ENCODE results near the gene DDB1.

The DDB1 gene

GRCh38 chr11:61356706-61357105, 23.8 kb upstream of the DDB1 start:
- Histone ChIP-seq H3K4me3 (ENCODE audit: low read depth in 1 of 2, low read length in 2 of 2) (no peak overlapping the region), H3K27me3 (ENCODE audit: control insufficient read depth in 1 of 2, insufficient read depth in 2 of 2, low read length in 2 of 2) (no peaks in the 10 kb centered on the region), H3K9ac (ENCODE audit: low read depth in 1 of 2, low read length in 2 of 2) (no peak overlapping the region), H3K27ac (ENCODE audit: low read depth, low read length) (no peak overlapping the region), H3K36me3 (ENCODE audit: control insufficient read depth in 1 of 2, insufficient read depth in 2 of 2, low read length in 2 of 2) (peaks cover 11 to 18% of the 10 kb centered on the region in 2 donors), H3K9me3 (ENCODE audit: control insufficient read depth in 1 of 2, low read length in 2 of 2) (no peaks in the 10 kb centered on the region), H3K4me1 (ENCODE audit: control insufficient read depth in 1 of 2, insufficient read depth in 2 of 2, low read length in 2 of 2) (peaks cover 29 to 47% of the 10 kb centered on the region in 2 donors)

DNA sequence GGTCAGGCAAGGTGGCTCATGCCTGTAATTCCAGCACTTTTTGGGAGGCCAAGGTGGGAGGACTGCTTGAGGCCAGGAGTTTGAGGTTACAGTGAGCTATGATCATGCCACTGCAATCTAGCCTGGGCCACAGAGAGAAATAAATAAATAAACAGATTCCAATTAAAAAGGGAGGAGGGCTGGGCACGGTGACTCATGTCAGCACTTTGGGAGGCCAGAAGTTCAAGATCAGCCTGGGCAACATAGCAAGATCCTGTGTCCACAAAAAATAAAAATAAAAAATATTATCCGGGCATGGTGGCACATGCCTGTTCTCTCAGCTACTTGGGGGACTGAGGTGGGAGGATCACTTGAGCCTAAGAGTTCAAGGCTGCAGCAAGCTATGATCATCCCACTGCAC, 21.3 kb upstream of the DDB1 start:
- H3K27ac ChIP-seq (ENCODE audit: low read depth, low read length), result peak overlapping the region; percentile 22
- no peak overlapping the region for H3K4me3 ChIP-seq (ENCODE audit: low read depth in 1 of 2, low read length in 2 of 2)
- H3K9me3 ChIP-seq (ENCODE audit: control insufficient read depth in 1 of 2, low read length in 2 of 2), result no peaks in the 10 kb centered on the region
- no peak overlapping the region for H3K9ac ChIP-seq (ENCODE audit: low read depth in 1 of 2, low read length in 2 of 2)
- no peaks in the 10 kb centered on the region for H3K27me3 ChIP-seq (ENCODE audit: control insufficient read depth in 1 of 2, insufficient read depth in 2 of 2, low read length in 2 of 2)
- H3K36me3 ChIP-seq (ENCODE audit: control insufficient read depth in 1 of 2, insufficient read depth in 2 of 2, low read length in 2 of 2), result peaks cover 24 to 38% of the 10 kb centered on the region in 2 donors
- peaks cover 10 to 27% of the 10 kb centered on the region in 2 donors for H3K4me1 ChIP-seq (ENCODE audit: control insufficient read depth in 1 of 2, insufficient read depth in 2 of 2, low read length in 2 of 2)

DNA sequence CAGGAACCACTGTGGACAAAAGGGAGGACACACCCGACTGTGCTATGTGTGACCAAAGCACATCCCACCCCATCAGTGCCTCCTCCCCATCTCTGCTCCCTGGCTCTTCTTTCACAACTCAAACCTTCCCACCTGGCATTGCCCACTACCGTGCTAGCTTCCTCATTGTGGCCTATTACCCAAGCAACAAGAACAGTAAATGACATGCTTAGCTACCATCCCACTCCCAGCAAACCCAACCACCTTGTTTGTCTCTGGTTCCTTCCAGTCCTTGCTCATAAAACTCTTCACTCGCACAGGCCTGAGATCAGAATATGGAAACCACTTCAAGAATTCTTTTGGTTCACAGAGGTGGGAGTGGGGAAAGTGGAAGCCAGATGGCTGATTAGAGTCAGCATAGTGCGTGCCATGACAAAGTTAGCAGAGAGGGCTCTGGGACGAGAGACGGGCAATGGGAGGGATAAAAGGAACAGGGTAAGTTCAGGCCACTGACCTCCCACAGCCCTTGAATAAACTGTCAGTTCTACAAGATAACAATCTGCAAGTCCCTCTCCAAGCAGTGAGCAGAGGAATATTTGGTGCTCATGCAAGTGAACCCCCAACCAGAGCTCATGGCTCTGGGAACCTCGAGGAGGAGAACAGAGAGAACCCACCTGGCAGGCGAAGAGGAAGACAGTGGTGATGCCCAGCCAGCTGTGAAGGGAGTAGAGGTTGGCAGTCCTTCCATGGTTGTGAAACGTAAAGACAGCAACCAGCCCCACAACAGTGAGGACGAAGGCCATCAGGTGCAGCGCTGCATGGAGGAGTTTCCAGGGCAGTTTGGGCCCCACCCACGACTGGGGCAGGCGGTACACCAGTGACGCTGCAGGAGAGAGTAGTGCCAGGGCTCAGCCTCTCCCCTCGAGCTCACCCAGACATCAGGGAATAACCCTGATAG, 20.5 kb upstream of the DDB1 start:
- peaks cover 9 to 24% of the 10 kb centered on the region in 2 donors for H3K4me1 ChIP-seq (ENCODE audit: control insufficient read depth in 1 of 2, insufficient read depth in 2 of 2, low read length in 2 of 2)
- H3K4me3 ChIP-seq (ENCODE audit: low read depth in 1 of 2, low read length in 2 of 2), result no peak overlapping the region
- H3K36me3 ChIP-seq (ENCODE audit: control insufficient read depth in 1 of 2, insufficient read depth in 2 of 2, low read length in 2 of 2), result peaks cover 25 to 46% of the 10 kb centered on the region in 2 donors
- no peaks in the 10 kb centered on the region for H3K9me3 ChIP-seq (ENCODE audit: control insufficient read depth in 1 of 2, low read length in 2 of 2)
- no peak overlapping the region for H3K9ac ChIP-seq (ENCODE audit: low read depth in 1 of 2, low read length in 2 of 2)
- no peaks in the 10 kb centered on the region for H3K27me3 ChIP-seq (ENCODE audit: control insufficient read depth in 1 of 2, insufficient read depth in 2 of 2, low read length in 2 of 2)
- H3K27ac ChIP-seq (ENCODE audit: low read depth, low read length), result no peak overlapping the region

DNA sequence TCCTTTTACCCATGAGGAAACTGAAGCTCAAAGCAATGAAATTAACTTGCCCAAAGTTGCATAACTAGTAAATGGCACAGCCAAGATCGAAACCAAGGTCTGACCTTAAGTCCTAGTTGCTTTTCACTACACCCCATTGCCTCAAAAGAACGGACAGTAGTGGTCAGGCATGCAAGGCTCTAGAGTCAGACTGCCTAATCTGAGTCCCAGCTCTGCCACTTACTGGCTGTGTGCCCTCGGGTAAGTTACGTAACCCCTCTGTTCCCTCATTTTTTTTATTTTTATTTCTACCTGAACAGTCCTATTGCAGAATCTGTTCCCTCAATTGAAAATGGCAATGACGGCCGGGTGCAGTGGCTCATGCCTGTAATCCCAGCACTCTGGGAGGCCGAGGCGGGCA, 19.1 kb upstream of the DDB1 start:
- Histone ChIP-seq H3K27me3 (ENCODE audit: control insufficient read depth in 1 of 2, insufficient read depth in 2 of 2, low read length in 2 of 2) (no peaks in the 10 kb centered on the region), H3K36me3 (ENCODE audit: control insufficient read depth in 1 of 2, insufficient read depth in 2 of 2, low read length in 2 of 2) (peaks cover 27 to 59% of the 10 kb centered on the region in 2 donors), H3K4me3 (ENCODE audit: low read depth in 1 of 2, low read length in 2 of 2) (no peak overlapping the region), H3K9ac (ENCODE audit: low read depth in 1 of 2, low read length in 2 of 2) (no peak overlapping the region), H3K27ac (ENCODE audit: low read depth, low read length) (no peak overlapping the region), H3K4me1 (ENCODE audit: control insufficient read depth in 1 of 2, insufficient read depth in 2 of 2, low read length in 2 of 2) (peaks cover 9 to 15% of the 10 kb centered on the region in 2 donors), H3K9me3 (ENCODE audit: control insufficient read depth in 1 of 2, low read length in 2 of 2) (no peaks in the 10 kb centered on the region)

DNA sequence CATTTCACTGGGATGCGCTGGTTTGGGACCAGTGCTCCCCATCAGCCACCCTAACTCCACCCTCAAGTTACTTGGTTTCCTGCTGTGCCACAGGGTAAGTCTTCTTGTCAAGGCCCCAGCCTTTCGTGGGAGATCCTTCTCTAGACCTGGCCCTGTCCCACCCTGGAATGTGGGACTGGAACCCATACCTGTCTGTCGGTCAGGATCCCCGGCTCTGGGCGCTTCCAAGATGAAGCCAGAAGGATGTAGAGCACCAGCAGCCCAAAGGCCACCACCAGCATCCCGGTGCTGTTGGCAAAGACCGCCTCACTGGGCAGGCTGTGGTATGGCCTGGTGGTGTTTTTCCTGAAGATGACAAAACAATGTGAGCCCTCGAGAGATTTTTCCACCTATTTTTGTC, 17.9 kb upstream of the DDB1 start:
- peaks cover 21 to 25% of the 10 kb centered on the region in 2 donors for H3K4me1 ChIP-seq (ENCODE audit: control insufficient read depth in 1 of 2, insufficient read depth in 2 of 2, low read length in 2 of 2)
- H3K27me3 ChIP-seq (ENCODE audit: control insufficient read depth in 1 of 2, insufficient read depth in 2 of 2, low read length in 2 of 2), result no peaks in the 10 kb centered on the region
- H3K9ac ChIP-seq (ENCODE audit: low read depth in 1 of 2, low read length in 2 of 2), result no peak overlapping the region
- no peak overlapping the region for H3K4me3 ChIP-seq (ENCODE audit: low read depth in 1 of 2, low read length in 2 of 2)
- H3K9me3 ChIP-seq (ENCODE audit: control insufficient read depth in 1 of 2, low read length in 2 of 2), result no peaks in the 10 kb centered on the region
- H3K27ac ChIP-seq (ENCODE audit: low read depth, low read length), result no peak overlapping the region
- H3K36me3 ChIP-seq (ENCODE audit: control insufficient read depth in 1 of 2, insufficient read depth in 2 of 2, low read length in 2 of 2), result peaks cover 31 to 69% of the 10 kb centered on the region in 2 donors

DNA sequence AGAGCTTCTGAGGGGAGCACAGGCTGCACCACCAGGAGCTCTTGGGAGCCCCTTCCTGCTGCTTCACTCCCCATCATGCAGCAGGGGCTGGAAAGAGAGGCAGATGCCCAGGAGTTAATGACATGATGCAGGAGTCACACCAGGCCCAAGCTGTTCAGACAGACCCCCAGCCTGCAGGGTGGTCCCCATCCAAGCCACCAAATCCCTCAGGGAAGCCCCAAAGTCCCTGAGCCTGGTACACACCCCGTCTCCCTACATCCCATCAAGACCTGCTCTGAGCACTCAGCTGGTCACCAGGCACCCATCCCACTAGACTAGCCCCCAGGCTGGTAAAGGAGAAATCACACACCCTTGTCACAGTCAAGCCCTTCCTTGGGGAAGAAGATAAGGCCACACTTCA, 17.4 kb upstream of the DDB1 start:
- Histone ChIP-seq H3K4me1 (ENCODE audit: control insufficient read depth in 1 of 2, insufficient read depth in 2 of 2, low read length in 2 of 2) (peaks cover 25 to 30% of the 10 kb centered on the region in 2 donors), H3K9ac (ENCODE audit: low read depth in 1 of 2, low read length in 2 of 2) (no peak overlapping the region), H3K36me3 (ENCODE audit: control insufficient read depth in 1 of 2, insufficient read depth in 2 of 2, low read length in 2 of 2) (peaks cover 34 to 74% of the 10 kb centered on the region in 2 donors), H3K4me3 (ENCODE audit: low read depth in 1 of 2, low read length in 2 of 2) (no peak overlapping the region), H3K9me3 (ENCODE audit: control insufficient read depth in 1 of 2, low read length in 2 of 2) (no peaks in the 10 kb centered on the region), H3K27me3 (ENCODE audit: control insufficient read depth in 1 of 2, insufficient read depth in 2 of 2, low read length in 2 of 2) (no peaks in the 10 kb centered on the region), H3K27ac (ENCODE audit: low read depth, low read length) (no peak overlapping the region)

- Histone ChIP-seq H3K27me3 (ENCODE audit: control insufficient read depth in 1 of 2, insufficient read depth in 2 of 2, low read length in 2 of 2) (no peaks in the 10 kb centered on the region), H3K4me1 (ENCODE audit: control insufficient read depth in 1 of 2, insufficient read depth in 2 of 2, low read length in 2 of 2) (peaks cover 28 to 34% of the 10 kb centered on the region in 2 donors), H3K9me3 (ENCODE audit: control insufficient read depth in 1 of 2, low read length in 2 of 2) (no peaks in the 10 kb centered on the region), H3K27ac (ENCODE audit: low read depth, low read length) (no peak overlapping the region), H3K4me3 (ENCODE audit: low read depth in 1 of 2, low read length in 2 of 2) (no peak overlapping the region), H3K9ac (ENCODE audit: low read depth in 1 of 2, low read length in 2 of 2) (no peak overlapping the region), H3K36me3 (ENCODE audit: control insufficient read depth in 1 of 2, insufficient read depth in 2 of 2, low read length in 2 of 2) (peaks cover 34 to 75% of the 10 kb centered on the region in 2 donors)
Measured at GRCh38 chr11:61349916-61350315, 17.0 kb upstream of the DDB1 start.

DNA sequence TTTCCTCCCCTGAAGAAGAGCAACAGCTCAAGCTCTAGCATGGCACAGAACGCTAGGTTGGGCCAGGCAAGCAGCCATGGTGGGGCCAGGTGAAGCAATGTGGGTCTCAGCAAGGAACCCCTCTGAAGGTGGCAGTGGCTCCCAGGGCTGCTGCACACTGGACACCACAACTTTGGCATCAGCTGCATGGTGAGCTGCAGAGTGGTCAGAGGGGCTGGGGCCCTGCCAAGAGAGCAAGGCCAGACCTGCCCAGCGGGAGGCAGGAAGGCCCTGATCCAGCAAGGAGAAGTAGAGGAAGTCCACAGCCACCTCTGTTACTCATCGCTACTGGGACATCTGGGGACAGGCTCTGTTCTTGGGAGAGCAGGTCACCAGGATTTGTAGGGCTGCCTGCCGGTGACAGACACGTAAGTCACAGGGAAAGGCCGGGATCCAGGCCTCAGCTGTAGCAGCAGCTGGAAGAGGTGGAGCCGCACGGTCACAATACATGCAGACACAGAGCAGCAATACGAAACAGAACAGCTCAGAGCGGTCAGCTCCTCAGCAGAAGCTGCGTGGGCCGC, 16.4 kb upstream of the DDB1 start:
- Histone ChIP-seq H3K36me3 (ENCODE audit: control insufficient read depth in 1 of 2, insufficient read depth in 2 of 2, low read length in 2 of 2) (peaks cover 34 to 81% of the 10 kb centered on the region in 2 donors), H3K4me3 (ENCODE audit: low read depth in 1 of 2, low read length in 2 of 2) (no peak overlapping the region), H3K4me1 (ENCODE audit: control insufficient read depth in 1 of 2, insufficient read depth in 2 of 2, low read length in 2 of 2) (peaks cover 32 to 34% of the 10 kb centered on the region in 2 donors), H3K27ac (ENCODE audit: low read depth, low read length) (no peak overlapping the region), H3K9me3 (ENCODE audit: control insufficient read depth in 1 of 2, low read length in 2 of 2) (no peaks in the 10 kb centered on the region), H3K9ac (ENCODE audit: low read depth in 1 of 2, low read length in 2 of 2) (no peak overlapping the region), H3K27me3 (ENCODE audit: control insufficient read depth in 1 of 2, insufficient read depth in 2 of 2, low read length in 2 of 2) (no peaks in the 10 kb centered on the region)

GRCh38 chr11:61347916-61348461, 15.1 kb upstream of the DDB1 start:
- Histone ChIP-seq H3K27me3 (ENCODE audit: control insufficient read depth in 1 of 2, insufficient read depth in 2 of 2, low read length in 2 of 2) (no peaks in the 10 kb centered on the region), H3K36me3 (ENCODE audit: control insufficient read depth in 1 of 2, insufficient read depth in 2 of 2, low read length in 2 of 2) (peaks cover 30 to 86% of the 10 kb centered on the region in 2 donors), H3K4me3 (ENCODE audit: low read depth in 1 of 2, low read length in 2 of 2) (no peak overlapping the region), H3K4me1 (ENCODE audit: control insufficient read depth in 1 of 2, insufficient read depth in 2 of 2, low read length in 2 of 2) (peaks cover 24 to 25% of the 10 kb centered on the region in 2 donors), H3K9ac (ENCODE audit: low read depth in 1 of 2, low read length in 2 of 2) (no peak overlapping the region), H3K9me3 (ENCODE audit: control insufficient read depth in 1 of 2, low read length in 2 of 2) (no peaks in the 10 kb centered on the region), H3K27ac (ENCODE audit: low read depth, low read length) (no peak overlapping the region)
